Colonic mucosa (tissue), 4 donors: ENCODE results near the gene TARBP2. TPM values are rescaled to one million over a fixed set of nuclear protein-coding genes. Genes with fewer than 3 reads are reported as not detected.
"Not testable (repeated sequence)": the region's sequence is repeated elsewhere in the genome, so short reads cannot be mapped to it uniquely, and the experiment has no call there.

ENCODE experiments used
- DNase-seq: peaks from one replicate; pipeline ENCODE4 v3.0.0-alpha.2; 2020
- H3K27ac ChIP-seq: fragments of 200-600 bp; one replicate; pipeline ENCODE4 v1.8.0; 2021
- H3K27me3 ChIP-seq: fragments of 200-600 bp; one replicate; pipeline ENCODE4 v1.8.0; 2021
- H3K36me3 ChIP-seq: fragments of 200-600 bp; one replicate; pipeline ENCODE4 v1.8.0; 2021
- H3K4me1 ChIP-seq: fragments of 200-600 bp; one replicate; pipeline ENCODE4 v1.8.0; 2021; ENCODE audit warnings: mild to moderate bottlenecking
- H3K4me3 ChIP-seq: fragments of 200-600 bp; one replicate; pipeline ENCODE4 v1.8.0; 2021
- H3K9ac ChIP-seq, 2 donors: one replicate each; pipeline ENCODE4 v1.7.0; 2013; ENCODE audit warnings: control low read depth in 2 of 2, low read depth in 2 of 2, low read length in 2 of 2
- H3K9me3 ChIP-seq: fragments of 200-600 bp; one replicate; pipeline ENCODE4 v1.8.0; 2021
- CTCF ChIP-seq: fragments of 200-600 bp; IDR thresholded peaks from one replicate; pipeline ENCODE4 v1.8.0; 2022; ENCODE audit warnings: antibody characterized with exemption, mild to moderate bottlenecking
- intact Hi-C: fragments of 100-400 bp; cut with DNase I; formaldehyde crosslinking; loops from one replicate; pipeline ENCODE4 v1.14.1; 2022
- total RNA-seq, 2 donors: library from RNA; stranded (reverse); fragmentation: NEBNext Ultra II Directional in 1 of 2; extraction: Animal tissue kit (Norgen Biotek cat#: 25700) in 1 of 2; gene quantifications; one replicate each; pipeline ENCODE4 v1.2.1, GENCODE V29; 2021
- donor health status: healthy.
- donor health status: DM: no; HTN: no; CAD: no.
- donor health status: DM: no; HTN: no; CAD: no.

The TARBP2 gene
- total RNA-seq, 2 donors from 2014 or later, result 20.7 to 36.9 TPM

GRCh38 chr12:53474819-53475218 lies 26.3 kb upstream of the TARBP2 start:
- Histone ChIP-seq H3K4me1 (no peaks in the 10 kb centered on the region), H3K4me3 (no peak overlapping the region), H3K27ac (no peak overlapping the region), H3K9ac (no peak overlapping the region), H3K9me3 (no peaks in the 10 kb centered on the region), H3K27me3 (no peaks in the 10 kb centered on the region), H3K36me3 (peaks cover 25% of the 10 kb centered on the region)
- TF ChIP-seq CTCF, result no peak
- intact Hi-C loops, result no loop called here
- no peak for DNase-seq

- H3K4me1 ChIP-seq, result no peaks in the 10 kb centered on the region
Observed at GRCh38 chr12:53476769-53477209, 24.3 kb upstream of the TARBP2 start.

GRCh38 chr12:53478865-53479264 lies 22.2 kb upstream of the TARBP2 start:
- intact Hi-C loops, result no loop called here
- peaks cover 34% of the 10 kb centered on the region for H3K36me3 ChIP-seq
- H3K27ac ChIP-seq, result no peak overlapping the region
- no peak for DNase-seq
- no peak for TF ChIP-seq CTCF
- H3K4me3 ChIP-seq, result no peak overlapping the region
- no peaks in the 10 kb centered on the region for H3K27me3 ChIP-seq
- no peaks in the 10 kb centered on the region for H3K4me1 ChIP-seq
- no peak overlapping the region for H3K9ac ChIP-seq
- H3K9me3 ChIP-seq, result no peaks in the 10 kb centered on the region

More at GRCh38 chr12:53476769-53477209, 24.3 kb upstream of the TARBP2 start:
- peaks cover 33% of the 10 kb centered on the region for H3K36me3 ChIP-seq
- no peaks in the 10 kb centered on the region for H3K9me3 ChIP-seq
- intact Hi-C loops, result no loop called here
- no peak overlapping the region for H3K27ac ChIP-seq
- no peak for DNase-seq
- H3K4me3 ChIP-seq, result no peak overlapping the region
- peak; percentile 23 for TF ChIP-seq CTCF
- no peaks in the 10 kb centered on the region for H3K27me3 ChIP-seq
- H3K9ac ChIP-seq, result no peak overlapping the region

- Histone ChIP-seq H3K36me3 (peaks cover 34% of the 10 kb centered on the region), H3K27me3 (no peaks in the 10 kb centered on the region), H3K27ac (no peak overlapping the region), H3K9me3 (no peaks in the 10 kb centered on the region), H3K4me3 (no peak overlapping the region), H3K9ac (no peak overlapping the region), H3K4me1 (no peaks in the 10 kb centered on the region)
- no peak for TF ChIP-seq CTCF
- DNase-seq, result no peak
- intact Hi-C loops, result no loop called here
Observed at GRCh38 chr12:53479331-53479730, 21.8 kb upstream of the TARBP2 start.

- H3K4me1 ChIP-seq, result no peaks in the 10 kb centered on the region
- no peak overlapping the region for H3K27ac ChIP-seq
- no peaks in the 10 kb centered on the region for H3K27me3 ChIP-seq
- no peaks in the 10 kb centered on the region for H3K9me3 ChIP-seq
- DNase-seq, result no peak
- intact Hi-C loops, result no loop called here
- H3K9ac ChIP-seq, result no peak overlapping the region
- TF ChIP-seq CTCF, result no peak
- H3K36me3 ChIP-seq, result peaks cover 25% of the 10 kb centered on the region
- no peak overlapping the region for H3K4me3 ChIP-seq
Observed at GRCh38 chr12:53480491-53481442, 20.3 kb upstream of the TARBP2 start.

GRCh38 chr12:53481458-53481857 lies 19.6 kb upstream of the TARBP2 start:
- H3K4me1 ChIP-seq, intact Hi-C loops, DNase-seq, H3K9ac ChIP-seq, H3K4me3 ChIP-seq, H3K27me3 ChIP-seq, H3K9me3 ChIP-seq, H3K27ac ChIP-seq: not testable (repeated sequence)
- peaks cover 27% of the 10 kb centered on the region for H3K36me3 ChIP-seq
